Ishikawa (cell line): ENCODE data around the gene TMF1.

Experiments
- CEBPB ChIP-seq: IDR thresholded peaks from 2 replicates; pipeline ENCODE4 v1.6.1; 2012
- CREB1 ChIP-seq: IDR thresholded peaks from 2 replicates; pipeline ENCODE4 v1.6.1; 2012; ENCODE audit warnings: low read depth
- EGR1 ChIP-seq: IDR thresholded peaks from 2 replicates; pipeline ENCODE4 v1.6.1; 2012
- EP300 ChIP-seq: IDR thresholded peaks from 2 replicates; pipeline ENCODE4 v1.6.1; 2012; ENCODE audit warnings: borderline replicate concordance
- FOXM1 ChIP-seq: IDR thresholded peaks from 2 replicates; pipeline ENCODE4 v1.6.1; 2012; ENCODE audit warnings: low read depth, borderline replicate concordance
- MAX ChIP-seq: IDR thresholded peaks from 2 replicates; pipeline ENCODE4 v1.6.1; 2012
- NFIC ChIP-seq: IDR thresholded peaks from 2 replicates; pipeline ENCODE4 v1.6.1; 2012
- RAD21 ChIP-seq: IDR thresholded peaks from 2 replicates; pipeline ENCODE4 v1.6.1; 2012; ENCODE audit warnings: low read depth
- REST ChIP-seq: IDR thresholded peaks from 2 replicates; pipeline ENCODE4 v1.6.1; 2012; ENCODE audit warnings: low read depth, mild to moderate bottlenecking
- TAF1 ChIP-seq: IDR thresholded peaks from 2 replicates; pipeline ENCODE4 v1.6.1; 2012; ENCODE audit warnings: low read depth, mild to moderate bottlenecking
- TEAD4 ChIP-seq: IDR thresholded peaks from 2 replicates; pipeline ENCODE4 v1.6.1; 2012
- USF1 ChIP-seq: IDR thresholded peaks from 2 replicates; pipeline ENCODE4 v1.6.1; 2012
- YY1 ChIP-seq: IDR thresholded peaks from 2 replicates; pipeline ENCODE4 v1.6.1; 2012; ENCODE audit warnings: low read depth
- ZBTB7A ChIP-seq: IDR thresholded peaks from 2 replicates; pipeline ENCODE4 v1.6.1; 2012; ENCODE audit warnings: low read depth

GRCh38 chr3:69082805-69083204 is 30.7 kb upstream of the TMF1 start:
- TF ChIP-seq REST (no peak), MAX (no peak), RAD21 (no peak), NFIC (no peak), YY1 (no peak), TAF1 (no peak), USF1 (no peak), EGR1 (no peak), EP300 (no peak), TEAD4 (no peak), ZBTB7A (no peak), CREB1 (no peak), CEBPB (no peak), FOXM1 (no peak)
